VCaP (cell line): ENCODE data around the gene DNAL1.

Experiments used
- H3K27ac ChIP-seq: fragments of 450-650 bp; 2 replicates; pipeline ENCODE4 v1.5.1; 2017
- CTCF ChIP-seq: fragments of 450-650 bp; conservative IDR thresholded peaks from 2 replicates; pipeline ENCODE4 v1.5.1; 2017; ENCODE audit warnings: mild to moderate bottlenecking, moderate library complexity

DNAL1 gene

GRCh38 chr14:73665130-73665529 lies 20.3 kb downstream of the DNAL1 start:
- TF ChIP-seq CTCF = no peak
- H3K27ac ChIP-seq = no peak overlapping the region

GRCh38 chr14:73666583-73666982 lies 21.8 kb downstream of the DNAL1 start:
- no peak overlapping the region for H3K27ac ChIP-seq
- no peak for TF ChIP-seq CTCF

GRCh38 chr14:73667854-73668253 lies 23.1 kb downstream of the DNAL1 start:
- no peak overlapping the region for H3K27ac ChIP-seq
- no peak for TF ChIP-seq CTCF

GRCh38 chr14:73674986-73675385 lies 30.2 kb downstream of the DNAL1 start:
- no peak for TF ChIP-seq CTCF
- peak overlapping the region; percentile 47 for H3K27ac ChIP-seq

GRCh38 chr14:73678698-73679097 lies 33.9 kb downstream of the DNAL1 start:
- TF ChIP-seq CTCF = no peak
- peak overlapping the region; percentile 80 for H3K27ac ChIP-seq

- no peak for TF ChIP-seq CTCF
- peak overlapping the region; percentile 80 for H3K27ac ChIP-seq
These were observed 36.0 kb downstream of the DNAL1 start for GRCh38 chr14:73680821-73681220.

- no peak for TF ChIP-seq CTCF
These were observed 39.8 kb downstream of the DNAL1 start for GRCh38 chr14:73684627-73685026.

GRCh38 chr14:73685328-73685727 lies 40.5 kb downstream of the DNAL1 start:
- H3K27ac ChIP-seq = no peak overlapping the region
- no peak for TF ChIP-seq CTCF

More at GRCh38 chr14:73684627-73685026, 39.8 kb downstream of the DNAL1 start:
- H3K27ac ChIP-seq = no peak overlapping the region
